Osteoblast (primary cell): ENCODE data around the gene COL4A5. TPM values are rescaled to one million over a fixed set of nuclear protein-coding genes. Genes with fewer than 3 reads are reported as not detected.

Experiments used
- DNase-seq: peaks from one replicate; pipeline ENCODE4 v3.0.0; 2011; ENCODE audit warnings: low spot score, mixed read lengths; ENCODE audit not compliant: insufficient read length; ENCODE audit errors: missing footprints
- H2AFZ ChIP-seq: 2 replicates; pipeline ENCODE4 v1.6.0; 2011; ENCODE audit warnings: mild to moderate bottlenecking, low read length
- H3K27ac ChIP-seq: 2 replicates; pipeline ENCODE4 v1.5.1; 2011; ENCODE audit warnings: mild to moderate bottlenecking, low read depth, low read length, moderate library complexity
- H3K27me3 ChIP-seq: 2 replicates; pipeline ENCODE4 v1.6.0; 2012; ENCODE audit warnings: mild to moderate bottlenecking, control low read depth, inconsistent platforms, low read length, moderate library complexity; ENCODE audit not compliant: insufficient read depth
- H3K36me3 ChIP-seq: 2 replicates; pipeline ENCODE4 v1.5.1; 2011; ENCODE audit warnings: mild to moderate bottlenecking, low read length, control low read depth, moderate library complexity; ENCODE audit not compliant: insufficient read depth
- H3K4me1 ChIP-seq: 2 replicates; pipeline ENCODE4 v1.5.1; 2011; ENCODE audit warnings: mild to moderate bottlenecking, low read length, control low read depth, moderate library complexity; ENCODE audit not compliant: insufficient read depth
- H3K4me2 ChIP-seq: 2 replicates; pipeline ENCODE4 v1.6.0; 2011; ENCODE audit warnings: mild to moderate bottlenecking, low read length; ENCODE audit not compliant: insufficient read depth
- H3K4me3 ChIP-seq: fragments of 200-600 bp; sonication (generic); 3 replicates; pipeline ENCODE4 v1.5.1; 2012; ENCODE audit warnings: mild to moderate bottlenecking, low read length, inconsistent platforms; ENCODE audit not compliant: insufficient read depth
- H3K79me2 ChIP-seq: 2 replicates; pipeline ENCODE4 v1.6.0; 2012; ENCODE audit warnings: mild to moderate bottlenecking, low read length, control low read depth, inconsistent platforms; ENCODE audit not compliant: insufficient read depth
- H3K9me3 ChIP-seq: 2 replicates; pipeline ENCODE4 v1.5.1; 2011; ENCODE audit warnings: low read depth, low read length, control low read depth
- H4K20me1 ChIP-seq: 2 replicates; pipeline ENCODE4 v1.6.0; 2012; ENCODE audit warnings: mild to moderate bottlenecking, low read length, control low read depth; ENCODE audit not compliant: insufficient read depth
- total RNA-seq: library from RNA; depleted of rRNA; stranded (reverse); fragments of >200 nt; gene quantifications from 2 replicates; pipeline ENCODE4 v1.2.3, GENCODE V29; 2012
- TF ChIP-seq, protein P1 (sequence below): IDR thresholded peaks from 2 replicates; pipeline ENCODE4 v1.5.1; 2011; ENCODE audit warnings: mild to moderate bottlenecking, low read depth, low read length, moderate library complexity; ENCODE audit errors: extremely low read depth

Gene COL4A5
- total RNA-seq, 1 donor = 0.36 TPM

- Histone ChIP-seq H3K79me2 (no peaks in the 10 kb centered on the region), H3K4me1 (no peaks in the 10 kb centered on the region), H2AFZ (no peak overlapping the region), H3K27me3 (peaks cover 8% of the 10 kb centered on the region), H3K9me3 (no peaks in the 10 kb centered on the region), H3K4me2 (no peak overlapping the region), H3K36me3 (no peaks in the 10 kb centered on the region), H4K20me1 (no peaks in the 10 kb centered on the region), H3K4me3 (no peak overlapping the region), H3K27ac (no peak overlapping the region)
- TF ChIP-seq, protein P1, sequence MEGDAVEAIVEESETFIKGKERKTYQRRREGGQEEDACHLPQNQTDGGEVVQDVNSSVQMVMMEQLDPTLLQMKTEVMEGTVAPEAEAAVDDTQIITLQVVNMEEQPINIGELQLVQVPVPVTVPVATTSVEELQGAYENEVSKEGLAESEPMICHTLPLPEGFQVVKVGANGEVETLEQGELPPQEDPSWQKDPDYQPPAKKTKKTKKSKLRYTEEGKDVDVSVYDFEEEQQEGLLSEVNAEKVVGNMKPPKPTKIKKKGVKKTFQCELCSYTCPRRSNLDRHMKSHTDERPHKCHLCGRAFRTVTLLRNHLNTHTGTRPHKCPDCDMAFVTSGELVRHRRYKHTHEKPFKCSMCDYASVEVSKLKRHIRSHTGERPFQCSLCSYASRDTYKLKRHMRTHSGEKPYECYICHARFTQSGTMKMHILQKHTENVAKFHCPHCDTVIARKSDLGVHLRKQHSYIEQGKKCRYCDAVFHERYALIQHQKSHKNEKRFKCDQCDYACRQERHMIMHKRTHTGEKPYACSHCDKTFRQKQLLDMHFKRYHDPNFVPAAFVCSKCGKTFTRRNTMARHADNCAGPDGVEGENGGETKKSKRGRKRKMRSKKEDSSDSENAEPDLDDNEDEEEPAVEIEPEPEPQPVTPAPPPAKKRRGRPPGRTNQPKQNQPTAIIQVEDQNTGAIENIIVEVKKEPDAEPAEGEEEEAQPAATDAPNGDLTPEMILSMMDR = peak; percentile 41
- peak; percentile 61 for DNase-seq
Measured at GRCh38 chrX:108699368-108699767, 259.7 kb downstream of the COL4A5 start.

DNA sequence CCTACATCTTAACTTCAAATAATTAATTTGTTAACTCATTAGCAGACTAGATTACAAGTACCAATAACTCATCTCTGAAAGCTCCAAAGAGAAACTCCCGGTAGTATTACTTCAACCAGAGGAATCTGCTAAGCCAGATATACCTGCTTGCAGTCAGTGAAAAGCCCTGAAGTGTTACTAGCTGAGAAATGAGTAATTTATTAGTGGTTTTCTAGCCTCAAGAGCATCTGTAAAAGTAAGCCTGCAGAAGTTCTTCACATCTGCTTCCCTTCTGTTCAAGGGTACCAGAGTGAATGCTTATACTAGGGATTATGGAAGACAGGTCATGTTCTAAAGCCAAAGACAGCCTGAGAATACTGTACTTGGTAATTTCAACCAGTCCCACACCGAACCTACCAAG lies 262.0 kb downstream of the COL4A5 start:
- no peak overlapping the region for H3K4me3 ChIP-seq
- no peak overlapping the region for H2AFZ ChIP-seq
- no peak for DNase-seq
- H3K27me3 ChIP-seq = peaks cover 8% of the 10 kb centered on the region
- H3K4me1 ChIP-seq = no peaks in the 10 kb centered on the region
- H3K4me2 ChIP-seq = no peak overlapping the region
- TF ChIP-seq, protein P1 = no peak
- H3K79me2 ChIP-seq = no peaks in the 10 kb centered on the region
- no peak overlapping the region for H3K27ac ChIP-seq
- no peaks in the 10 kb centered on the region for H4K20me1 ChIP-seq
- H3K9me3 ChIP-seq = no peaks in the 10 kb centered on the region
- no peaks in the 10 kb centered on the region for H3K36me3 ChIP-seq

DNA sequence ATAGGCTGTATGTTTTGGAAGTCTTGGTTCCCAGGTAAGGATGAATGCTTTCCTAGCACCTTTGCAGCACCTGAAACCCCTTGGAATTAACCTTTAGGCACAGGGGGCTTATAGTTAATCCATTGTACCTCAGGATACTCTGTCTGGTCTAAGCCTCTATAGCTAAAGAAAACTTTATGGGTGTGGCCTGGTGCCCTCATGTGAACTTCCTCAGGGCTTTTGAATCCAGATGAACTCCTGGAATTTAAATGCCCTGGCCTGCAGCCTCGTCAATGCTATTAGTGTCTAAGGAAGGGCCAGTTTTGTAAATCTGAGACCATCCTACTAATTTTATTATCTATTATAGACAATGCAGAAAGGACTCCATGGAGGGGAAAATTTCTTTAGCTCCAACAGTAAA lies 262.9 kb downstream of the COL4A5 start:
- Histone ChIP-seq H3K27me3 (peaks cover 4% of the 10 kb centered on the region), H3K79me2 (no peaks in the 10 kb centered on the region), H3K4me3 (no peak overlapping the region), H3K36me3 (no peaks in the 10 kb centered on the region), H3K27ac (no peak overlapping the region), H3K4me1 (no peaks in the 10 kb centered on the region), H2AFZ (no peak overlapping the region), H3K9me3 (no peaks in the 10 kb centered on the region), H3K4me2 (no peak overlapping the region), H4K20me1 (no peaks in the 10 kb centered on the region)
- TF ChIP-seq, protein P1 = no peak
- DNase-seq = no peak

DNA sequence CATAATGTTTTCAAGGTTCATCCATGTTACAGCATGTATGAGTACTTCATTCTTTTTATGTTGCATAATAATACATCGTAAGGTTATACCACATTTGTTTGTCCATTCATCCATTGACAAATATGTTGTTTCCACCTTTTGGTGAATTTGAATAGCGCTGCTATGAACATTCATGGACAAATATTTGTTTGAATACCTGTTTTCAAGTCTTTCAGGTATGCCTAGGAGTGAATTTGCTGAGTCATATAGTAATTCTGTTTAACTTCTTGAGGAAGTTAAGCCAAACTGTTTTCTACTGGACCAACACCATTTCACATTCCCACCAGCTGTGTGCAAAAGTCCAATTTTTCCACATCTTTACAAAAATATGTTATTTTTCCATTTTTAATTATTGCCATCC lies 265.2 kb downstream of the COL4A5 start:
- no peaks in the 10 kb centered on the region for H3K36me3 ChIP-seq
- H3K79me2 ChIP-seq = no peaks in the 10 kb centered on the region
- H3K9me3 ChIP-seq = no peaks in the 10 kb centered on the region
- no peaks in the 10 kb centered on the region for H4K20me1 ChIP-seq
- no peak overlapping the region for H3K4me3 ChIP-seq
- H3K27ac ChIP-seq = no peak overlapping the region
- H3K4me1 ChIP-seq = no peaks in the 10 kb centered on the region
- no peak for DNase-seq
- TF ChIP-seq, protein P1 = no peak
- peaks cover 2% of the 10 kb centered on the region for H3K27me3 ChIP-seq
- H3K4me2 ChIP-seq = no peak overlapping the region
- H2AFZ ChIP-seq = no peak overlapping the region
